ENCODE measurements around the gene PDE1C. TPM values are rescaled to one million over a fixed set of nuclear protein-coding genes. Genes with fewer than 3 reads are reported as not detected.

Gene PDE1C
- total and polyA plus RNA-seq, 2 donors (not counting 1 experiment from before 2014, with no cell fraction given) = 16.6 to 27.6 TPM

GRCh38 chr7:31815796-31816195 lies 254.4 kb downstream of the PDE1C start:
- Histone ChIP-seq H2AFZ (ENCODE audit: low read length) (no peak overlapping the region), H3K79me2 (ENCODE audit: control insufficient read depth, insufficient read depth, low read length) (no peaks in the 10 kb centered on the region), H3K27me3 (ENCODE audit: control insufficient read depth, insufficient read depth, low read length) (no peaks in the 10 kb centered on the region), H3K9me3 (ENCODE audit: control insufficient read depth, insufficient read depth, low read depth, low read length) (no peaks in the 10 kb centered on the region), H3K4me2 (ENCODE audit: extremely low read depth, insufficient read depth, low read length) (no peak overlapping the region), H3K36me3 (ENCODE audit: control insufficient read depth, insufficient read depth, low read length) (no peaks in the 10 kb centered on the region), H3K4me1 (ENCODE audit: control insufficient read depth, extremely low read depth, insufficient read depth, low read length) (peaks cover 2% of the 10 kb centered on the region), H3K27ac (ENCODE audit: insufficient read depth, low read length) (no peak overlapping the region), H3K9ac (ENCODE audit: insufficient read depth, low read length) (no peak overlapping the region), H3K4me3 (replicated peaks in 1 of 4; ENCODE audit: control extremely low read depth in 1 of 4, insufficient read depth in 1 of 4, low read depth in 3 of 4, low read length in 4 of 4) (no peak overlapping the region), H4K20me1 (ENCODE audit: control insufficient read depth, extremely low read depth, insufficient read depth, low read length) (no peaks in the 10 kb centered on the region)
- TF ChIP-seq CTCF (conservative IDR thresholded peaks at IDR 0.05 in 1 of 2, IDR thresholded peaks at IDR 0.05 in 1 of 2; ENCODE audit: low read depth in 1 of 2, low read length in 2 of 2) = no peak
- no peak for TF ChIP-seq EZH2 (IDR thresholded peaks at IDR 0.05; ENCODE audit: low read length, missing control alignments)
- peak in 1 of 2 donors; percentile 67 for DNase-seq (ENCODE audit: low read depth in 2 of 2)

- Histone ChIP-seq H3K79me2 (ENCODE audit: control insufficient read depth, insufficient read depth, low read length) (no peaks in the 10 kb centered on the region), H3K36me3 (ENCODE audit: control insufficient read depth, insufficient read depth, low read length) (no peaks in the 10 kb centered on the region), H3K4me1 (ENCODE audit: control insufficient read depth, extremely low read depth, insufficient read depth, low read length) (peaks cover 2% of the 10 kb centered on the region), H4K20me1 (ENCODE audit: control insufficient read depth, extremely low read depth, insufficient read depth, low read length) (no peaks in the 10 kb centered on the region), H3K4me2 (ENCODE audit: extremely low read depth, insufficient read depth, low read length) (no peak overlapping the region), H3K4me3 (replicated peaks in 1 of 4; ENCODE audit: control extremely low read depth in 1 of 4, insufficient read depth in 1 of 4, low read depth in 3 of 4, low read length in 4 of 4) (no peak overlapping the region), H3K9ac (ENCODE audit: insufficient read depth, low read length) (no peak overlapping the region), H2AFZ (ENCODE audit: low read length) (no peak overlapping the region), H3K9me3 (ENCODE audit: control insufficient read depth, insufficient read depth, low read depth, low read length) (no peaks in the 10 kb centered on the region), H3K27me3 (ENCODE audit: control insufficient read depth, insufficient read depth, low read length) (no peaks in the 10 kb centered on the region), H3K27ac (ENCODE audit: insufficient read depth, low read length) (no peak overlapping the region)
- DNase-seq (ENCODE audit: low read depth in 2 of 2) = peak; percentile 9 to 20
- TF ChIP-seq EZH2 (IDR thresholded peaks at IDR 0.05; ENCODE audit: low read length, missing control alignments) = no peak
- TF ChIP-seq CTCF (conservative IDR thresholded peaks at IDR 0.05 in 1 of 2, IDR thresholded peaks at IDR 0.05 in 1 of 2; ENCODE audit: low read depth in 1 of 2, low read length in 2 of 2) = peak in 1 of 2 donors; percentile 15
These were observed 256.0 kb downstream of the PDE1C start for GRCh38 chr7:31814187-31814586.

- Histone ChIP-seq H3K79me2 (ENCODE audit: control insufficient read depth, insufficient read depth, low read length) (no peaks in the 10 kb centered on the region), H3K4me1 (ENCODE audit: control insufficient read depth, extremely low read depth, insufficient read depth, low read length) (peaks cover 2% of the 10 kb centered on the region), H2AFZ (ENCODE audit: low read length) (no peak overlapping the region), H3K4me2 (ENCODE audit: extremely low read depth, insufficient read depth, low read length) (no peak overlapping the region), H3K9me3 (ENCODE audit: control insufficient read depth, insufficient read depth, low read depth, low read length) (no peaks in the 10 kb centered on the region), H3K9ac (ENCODE audit: insufficient read depth, low read length) (no peak overlapping the region), H3K27me3 (ENCODE audit: control insufficient read depth, insufficient read depth, low read length) (no peaks in the 10 kb centered on the region), H4K20me1 (ENCODE audit: control insufficient read depth, extremely low read depth, insufficient read depth, low read length) (no peaks in the 10 kb centered on the region), H3K4me3 (replicated peaks in 1 of 4; ENCODE audit: control extremely low read depth in 1 of 4, insufficient read depth in 1 of 4, low read depth in 3 of 4, low read length in 4 of 4) (no peak overlapping the region), H3K27ac (ENCODE audit: insufficient read depth, low read length) (peak overlapping the region; percentile 47), H3K36me3 (ENCODE audit: control insufficient read depth, insufficient read depth, low read length) (no peaks in the 10 kb centered on the region)
- TF ChIP-seq EZH2 (IDR thresholded peaks at IDR 0.05; ENCODE audit: low read length, missing control alignments) (no peak), CTCF (conservative IDR thresholded peaks at IDR 0.05 in 1 of 2, IDR thresholded peaks at IDR 0.05 in 1 of 2; ENCODE audit: low read depth in 1 of 2, low read length in 2 of 2) (no peak)
- peak; percentile 50 to 59 for DNase-seq (ENCODE audit: low read depth in 2 of 2)
These were observed 258.4 kb downstream of the PDE1C start for GRCh38 chr7:31811650-31812461.
